Astrocyte of the cerebellum (primary cell): Measurements from ENCODE around the gene TMEM127.

ENCODE experiments used
- DNase-seq: peaks from one replicate; pipeline ENCODE4 v3.0.0-alpha.2; 2011; ENCODE audit warnings: low read depth
- H3K4me3 ChIP-seq: 2 replicates; pipeline ENCODE4 v1.5.1; 2011; ENCODE audit warnings: mild to moderate bottlenecking, low read depth, low read length, moderate library complexity
- in situ Hi-C: cut with HindIII; loops from 2 replicates; pipeline ENCODE4 v1.10.0; 2017; ENCODE audit warnings: low sequenced_read_pairs
- TF ChIP-seq, protein P1 (sequence below): IDR thresholded peaks from 2 replicates; pipeline ENCODE4 v1.5.1; 2012; ENCODE audit warnings: low read length, low read depth, moderate library complexity, mild to moderate bottlenecking; ENCODE audit errors: missing control alignments

TMEM127 gene

DNA sequence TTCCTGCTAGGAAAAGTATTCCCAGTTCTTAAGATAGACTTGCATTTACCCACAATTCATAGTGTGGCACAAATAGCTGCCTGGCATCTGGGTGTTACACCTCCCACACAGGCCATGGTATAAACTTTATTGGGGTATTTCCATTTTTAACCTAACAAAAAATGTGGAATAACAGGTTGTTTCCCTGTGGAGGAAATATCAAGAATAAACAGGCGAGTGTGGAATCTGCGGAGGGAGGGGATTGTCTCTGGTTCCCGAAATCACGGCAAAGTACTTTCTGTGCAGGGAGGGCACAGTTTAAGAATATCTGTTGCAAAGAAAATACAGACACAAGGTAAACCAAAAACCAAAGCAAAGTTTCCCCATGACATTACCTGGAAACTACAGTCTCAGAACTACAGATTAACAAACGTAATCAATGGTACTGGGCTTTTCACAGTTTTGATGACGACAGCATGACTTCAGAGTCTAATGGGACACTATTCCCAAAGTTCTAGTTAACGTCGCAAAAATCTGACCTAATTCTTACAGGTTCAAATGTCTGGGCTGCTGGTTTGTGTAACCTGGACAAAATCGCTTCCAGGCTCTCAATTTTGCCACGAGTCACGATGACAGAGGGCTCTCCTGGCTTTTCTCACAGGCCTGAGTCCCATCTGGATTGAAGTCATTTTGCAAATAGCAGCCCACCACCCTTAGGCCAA lies 58.6 kb downstream of the TMEM127 start:
- H3K4me3 ChIP-seq, result peak overlapping the region; percentile 72
- in situ Hi-C loops, result no loop called here
- TF ChIP-seq, protein P1, sequence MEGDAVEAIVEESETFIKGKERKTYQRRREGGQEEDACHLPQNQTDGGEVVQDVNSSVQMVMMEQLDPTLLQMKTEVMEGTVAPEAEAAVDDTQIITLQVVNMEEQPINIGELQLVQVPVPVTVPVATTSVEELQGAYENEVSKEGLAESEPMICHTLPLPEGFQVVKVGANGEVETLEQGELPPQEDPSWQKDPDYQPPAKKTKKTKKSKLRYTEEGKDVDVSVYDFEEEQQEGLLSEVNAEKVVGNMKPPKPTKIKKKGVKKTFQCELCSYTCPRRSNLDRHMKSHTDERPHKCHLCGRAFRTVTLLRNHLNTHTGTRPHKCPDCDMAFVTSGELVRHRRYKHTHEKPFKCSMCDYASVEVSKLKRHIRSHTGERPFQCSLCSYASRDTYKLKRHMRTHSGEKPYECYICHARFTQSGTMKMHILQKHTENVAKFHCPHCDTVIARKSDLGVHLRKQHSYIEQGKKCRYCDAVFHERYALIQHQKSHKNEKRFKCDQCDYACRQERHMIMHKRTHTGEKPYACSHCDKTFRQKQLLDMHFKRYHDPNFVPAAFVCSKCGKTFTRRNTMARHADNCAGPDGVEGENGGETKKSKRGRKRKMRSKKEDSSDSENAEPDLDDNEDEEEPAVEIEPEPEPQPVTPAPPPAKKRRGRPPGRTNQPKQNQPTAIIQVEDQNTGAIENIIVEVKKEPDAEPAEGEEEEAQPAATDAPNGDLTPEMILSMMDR, result no peak
- no peak for DNase-seq

DNA sequence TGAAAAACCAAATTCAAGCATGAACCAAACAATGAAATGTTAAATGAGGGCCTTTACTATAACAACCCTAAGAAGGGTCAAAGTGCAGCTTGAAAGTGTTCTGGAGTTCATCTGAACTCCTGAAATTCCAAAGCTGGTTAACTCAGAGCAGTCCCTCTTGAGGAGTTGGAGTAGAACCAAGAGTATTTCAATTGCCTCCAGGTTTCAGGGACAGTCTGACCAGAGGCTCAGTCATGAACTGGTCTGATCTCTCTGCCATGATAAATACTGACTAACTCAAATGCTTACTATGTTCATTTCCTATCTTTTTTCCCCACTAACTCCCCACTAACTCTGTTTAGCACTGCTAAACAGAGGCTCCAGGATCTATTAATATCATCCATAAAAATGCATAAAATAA lies 59.9 kb downstream of the TMEM127 start:
- in situ Hi-C loops, result no loop called here
- DNase-seq, result no peak
- H3K4me3 ChIP-seq, result no peak overlapping the region
- TF ChIP-seq, protein P1, result no peak

DNA sequence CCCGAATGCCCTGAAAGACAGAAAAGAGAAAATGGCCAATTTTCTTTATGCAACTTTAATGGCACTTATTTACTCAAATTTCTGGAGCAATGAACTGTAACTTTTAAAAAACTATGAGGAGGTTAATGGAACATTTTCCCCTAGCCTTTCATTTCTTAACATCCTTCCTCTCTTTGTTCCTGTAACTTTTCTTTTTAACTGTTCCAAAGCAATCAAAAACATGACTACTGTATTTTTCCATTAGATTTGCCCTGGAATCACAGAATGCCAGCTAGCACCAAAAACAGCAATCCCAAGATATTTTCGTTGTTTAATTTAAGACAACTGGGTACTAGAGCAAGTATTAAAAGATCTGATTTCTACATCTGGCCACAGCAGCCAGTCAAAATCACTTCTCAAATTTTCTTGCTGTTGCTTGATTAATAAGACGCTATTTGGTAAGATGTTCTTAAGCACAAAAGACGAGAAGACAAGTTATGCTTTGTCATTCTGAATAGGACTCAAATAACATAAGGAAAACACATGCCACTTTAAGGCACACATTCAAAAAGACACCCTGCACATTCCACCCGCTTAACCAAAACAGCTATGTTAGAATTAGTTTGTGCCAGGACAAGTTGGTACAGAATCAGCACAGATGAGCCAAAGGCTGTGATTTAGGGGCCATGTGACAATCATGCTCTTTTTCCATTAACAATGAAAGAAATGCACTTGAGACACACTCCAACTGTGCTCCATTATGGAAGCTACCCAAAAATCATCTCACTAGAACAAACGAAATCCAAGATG lies 60.8 kb downstream of the TMEM127 start:
- TF ChIP-seq, protein P1, result no peak
- no peak overlapping the region for H3K4me3 ChIP-seq
- DNase-seq, result no peak
- in situ Hi-C loops, result loop anchor here (5.0 kb wide), 1 partner anchor 48 kb away; no protein-coding TSS in a partner anchor

DNA sequence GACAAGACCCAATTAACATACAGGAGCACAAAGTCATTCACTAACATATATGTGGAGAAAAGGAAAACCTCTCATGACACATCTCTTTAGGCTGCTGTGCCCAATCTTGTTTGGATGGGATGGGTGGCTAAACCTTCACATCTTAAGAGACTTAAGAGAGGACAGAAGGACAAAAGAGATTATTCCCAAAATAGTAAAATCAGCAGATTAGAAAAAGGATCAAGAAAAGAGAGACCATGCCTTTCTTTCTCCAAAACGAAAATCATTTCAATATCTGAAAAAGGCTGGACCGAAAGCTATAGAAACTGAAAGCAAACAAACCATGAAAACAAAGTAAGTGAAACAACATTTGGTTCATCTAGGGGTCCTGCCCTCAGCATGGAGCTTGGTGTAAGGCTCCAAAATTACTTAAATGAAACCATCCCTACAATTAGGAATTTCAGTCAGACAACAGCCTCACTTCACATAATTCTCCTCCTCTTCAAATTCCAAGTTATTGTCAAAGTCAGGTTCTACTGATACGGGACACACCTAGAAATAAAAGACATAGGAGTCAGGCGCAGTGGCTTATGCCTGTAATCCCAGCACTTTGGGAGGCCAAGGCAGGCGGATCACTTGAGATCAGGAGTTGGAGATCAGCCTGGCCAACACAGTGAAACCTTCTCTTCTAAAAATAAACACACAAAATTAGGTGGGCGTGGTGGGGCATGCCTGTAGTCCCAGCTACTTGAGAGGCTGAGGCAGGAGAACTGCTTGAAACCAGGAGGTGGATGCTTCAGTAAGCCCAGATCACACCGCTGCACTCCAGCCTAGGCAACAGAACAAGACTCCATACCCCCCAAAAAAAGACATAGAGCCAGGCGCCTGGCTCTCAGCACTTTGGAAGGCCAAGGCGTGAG lies 62.4 kb downstream of the TMEM127 start:
- in situ Hi-C loops, result loop anchor here (5.0 kb wide), 1 partner anchor 46 kb away; no protein-coding TSS in a partner anchor
- no peak overlapping the region for H3K4me3 ChIP-seq
- TF ChIP-seq, protein P1, result no peak
- DNase-seq, result no peak

DNA sequence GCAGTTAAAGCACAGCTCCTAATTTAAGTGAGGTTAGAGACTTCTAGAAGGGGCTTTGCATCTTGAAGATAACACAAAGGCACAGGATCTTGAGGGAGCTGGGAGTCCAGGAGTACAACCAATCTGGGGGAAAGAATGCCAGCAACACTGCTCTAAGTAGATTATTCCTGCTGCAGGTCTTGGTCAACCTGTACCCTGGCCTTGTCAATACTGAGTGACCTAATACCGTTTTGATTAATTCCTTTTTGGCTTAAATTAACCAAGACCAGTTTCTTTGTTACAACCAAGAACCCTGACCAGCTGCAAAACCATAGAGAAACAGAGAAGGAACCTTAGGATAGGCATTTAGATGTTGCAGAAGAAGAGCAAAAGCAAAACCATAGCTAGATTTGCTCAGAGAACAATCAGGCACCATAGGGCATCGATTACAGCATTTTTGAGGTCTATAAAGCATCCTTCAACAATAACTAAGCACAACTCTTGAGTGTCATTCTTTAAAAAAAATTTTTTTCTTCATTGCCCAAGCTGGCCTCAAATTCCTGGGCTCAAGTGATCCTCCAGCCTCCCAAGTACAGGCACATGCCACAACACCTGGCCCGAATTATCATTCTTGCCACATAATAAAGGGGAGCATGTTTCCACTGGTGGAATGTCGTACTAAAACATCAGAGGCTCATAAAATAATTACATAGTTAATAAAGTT lies 63.5 kb downstream of the TMEM127 start:
- no peak overlapping the region for H3K4me3 ChIP-seq
- in situ Hi-C loops, result loop anchor here (5.0 kb wide), 1 partner anchor 45 kb away; no protein-coding TSS in a partner anchor

More for the DNA sequence above, 63.5 kb downstream of the TMEM127 start:
- TF ChIP-seq, protein P1, result no peak
- no peak for DNase-seq
